ENCODE data around the gene CSNK1G1.

The CSNK1G1 gene

DNA sequence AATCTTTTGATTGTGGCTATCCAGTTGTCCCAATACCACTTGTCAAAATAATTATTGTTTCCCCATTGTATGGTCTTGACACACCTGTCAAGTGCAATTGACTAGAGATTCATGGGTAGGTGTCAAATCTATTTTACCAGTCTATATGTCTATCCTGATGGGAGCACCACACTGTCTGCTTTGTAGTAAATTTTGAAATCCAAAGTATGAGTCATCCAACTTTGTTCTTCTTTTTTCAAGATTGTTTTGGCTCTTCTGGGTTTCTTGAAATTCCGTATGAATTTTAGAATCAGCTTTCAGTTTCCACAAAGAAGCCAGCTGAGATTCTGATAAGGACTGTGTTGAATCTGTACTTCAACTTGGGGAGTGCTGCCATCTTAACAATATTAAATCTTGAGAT, 71.9 kb downstream of the CSNK1G1 start:
- no CpG with 5 or more reads among the region's 1 CpG for WGBS, 2 donors (ENCODE audit: extremely low coverage in 2 of 2, insufficient read length in 2 of 2, insufficient replicate concordance in 1 of 2)
- Histone ChIP-seq H2AK5ac (ENCODE audit: low read depth, low read length) (no peak overlapping the region), H2BK5ac (ENCODE audit: low read length) (no peak overlapping the region), H3K4me1 (ENCODE audit: control insufficient read depth in 2 of 2, insufficient read depth in 1 of 2, low read depth in 1 of 2, low read length in 2 of 2) (peaks cover 4 to 6% of the 10 kb centered on the region in 2 donors), H3K4ac (ENCODE audit: low read length) (no peak overlapping the region), H3K23ac (ENCODE audit: low read depth, low read length, poor library complexity) (no peak overlapping the region), H4K91ac (ENCODE audit: low read depth, low read length, poor library complexity) (no peak overlapping the region), H3K4me3 (ENCODE audit: low read length in 2 of 2) (no peak overlapping the region), H4K8ac (ENCODE audit: low read depth, low read length) (no peak overlapping the region), H3K79me1 (ENCODE audit: low read depth, low read length) (no peaks in the 10 kb centered on the region), H3K27me3 (ENCODE audit: control insufficient read depth in 3 of 3, insufficient read depth in 3 of 3, low read depth in 1 of 3, low read length in 3 of 3) (no peaks in the 10 kb centered on the region), H2BK15ac (ENCODE audit: low read length) (no peak overlapping the region), H2BK12ac (ENCODE audit: low read length) (no peak overlapping the region), H3K18ac (ENCODE audit: low read length) (no peak overlapping the region), H2AFZ (ENCODE audit: low read length) (no peak overlapping the region), H3K9me3 (replicated peaks in 1 of 2; ENCODE audit: control insufficient read depth in 2 of 2, insufficient read depth in 1 of 2, low read depth in 1 of 2, low read length in 2 of 2) (peaks cover 0 to 2% of the 10 kb centered on the region in 2 donors), H3K14ac (ENCODE audit: low read length) (no peak overlapping the region), H3K27ac (replicated peaks; ENCODE audit: low read length) (no peak overlapping the region), H3K4me2 (ENCODE audit: insufficient read depth, low read length, poor library complexity, severe bottlenecking) (no peak overlapping the region), H3K9ac (ENCODE audit: low read depth, low read length, poor library complexity) (no peak overlapping the region), H2BK120ac (ENCODE audit: low read depth, low read length) (no peak overlapping the region), H3K36me3 (replicated peaks in 1 of 2; ENCODE audit: control insufficient read depth in 2 of 2, insufficient read depth in 2 of 2, low read length in 2 of 2) (no peaks in the 10 kb centered on the region)
- no peak for DNase-seq (ENCODE audit: low spot score)

DNA sequence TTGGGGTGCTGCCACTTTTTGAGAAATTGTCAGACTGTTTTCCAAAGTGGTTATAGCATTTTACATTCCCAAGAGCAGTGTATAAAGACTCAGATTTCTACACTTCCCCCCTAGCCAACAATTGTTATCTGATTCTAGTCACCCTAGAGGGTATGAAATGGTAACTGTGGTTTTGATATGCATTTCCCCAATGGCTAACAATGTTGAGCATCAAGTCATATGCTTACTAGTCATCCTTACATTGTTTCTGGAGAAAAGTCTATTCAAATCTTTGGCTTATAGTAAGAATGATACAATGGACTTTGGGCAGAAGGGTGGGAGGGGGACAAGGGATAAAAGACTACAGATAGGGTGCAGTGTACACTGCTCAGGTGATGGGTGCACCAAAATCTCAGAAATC, 73.3 kb downstream of the CSNK1G1 start:
- Histone ChIP-seq H2BK15ac (ENCODE audit: low read length) (no peak overlapping the region), H3K4ac (ENCODE audit: low read length) (no peak overlapping the region), H3K23ac (ENCODE audit: low read depth, low read length, poor library complexity) (no peak overlapping the region), H3K4me2 (ENCODE audit: insufficient read depth, low read length, poor library complexity, severe bottlenecking) (no peak overlapping the region), H2AK5ac (ENCODE audit: low read depth, low read length) (no peak overlapping the region), H3K27me3 (ENCODE audit: control insufficient read depth in 3 of 3, insufficient read depth in 3 of 3, low read depth in 1 of 3, low read length in 3 of 3) (no peaks in the 10 kb centered on the region), H3K18ac (ENCODE audit: low read length) (no peak overlapping the region), H4K91ac (ENCODE audit: low read depth, low read length, poor library complexity) (no peak overlapping the region), H3K27ac (replicated peaks; ENCODE audit: low read length) (no peak overlapping the region), H2AFZ (ENCODE audit: low read length) (no peak overlapping the region), H3K4me3 (ENCODE audit: low read length in 2 of 2) (no peak overlapping the region), H3K79me1 (ENCODE audit: low read depth, low read length) (no peaks in the 10 kb centered on the region), H3K36me3 (replicated peaks in 1 of 2; ENCODE audit: control insufficient read depth in 2 of 2, insufficient read depth in 2 of 2, low read length in 2 of 2) (no peaks in the 10 kb centered on the region), H3K9ac (ENCODE audit: low read depth, low read length, poor library complexity) (no peak overlapping the region), H3K4me1 (ENCODE audit: control insufficient read depth in 2 of 2, insufficient read depth in 1 of 2, low read depth in 1 of 2, low read length in 2 of 2) (peaks cover 4 to 6% of the 10 kb centered on the region in 2 donors), H2BK120ac (ENCODE audit: low read depth, low read length) (no peak overlapping the region), H3K14ac (ENCODE audit: low read length) (no peak overlapping the region), H3K9me3 (replicated peaks in 1 of 2; ENCODE audit: control insufficient read depth in 2 of 2, insufficient read depth in 1 of 2, low read depth in 1 of 2, low read length in 2 of 2) (peaks cover 0 to 2% of the 10 kb centered on the region in 2 donors), H2BK5ac (ENCODE audit: low read length) (no peak overlapping the region), H2BK12ac (ENCODE audit: low read length) (no peak overlapping the region), H4K8ac (ENCODE audit: low read depth, low read length) (no peak overlapping the region)
- no peak for DNase-seq (ENCODE audit: low spot score)

DNA sequence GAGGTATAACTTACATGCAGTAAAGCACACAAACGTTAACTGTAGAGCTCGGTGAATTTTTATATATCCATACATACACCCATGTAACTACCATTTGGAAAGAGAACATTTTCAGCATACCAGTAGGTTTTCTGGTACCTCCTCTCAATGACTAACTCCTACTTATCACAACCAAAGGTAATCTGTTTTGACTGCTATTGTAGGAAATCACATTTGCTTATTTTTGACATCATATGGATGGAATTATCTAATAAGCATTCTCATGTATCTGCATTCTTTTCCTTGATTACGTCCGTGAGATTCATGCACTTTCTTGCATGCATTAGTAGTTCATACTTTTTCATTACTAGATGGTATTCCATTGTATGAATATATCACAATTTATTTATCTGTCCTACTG, 76.8 kb downstream of the CSNK1G1 start:
- Histone ChIP-seq H2AK5ac (ENCODE audit: low read depth, low read length) (no peak overlapping the region), H3K4ac (ENCODE audit: low read length) (no peak overlapping the region), H4K8ac (ENCODE audit: low read depth, low read length) (no peak overlapping the region), H2BK12ac (ENCODE audit: low read length) (no peak overlapping the region), H3K14ac (ENCODE audit: low read length) (no peak overlapping the region), H3K27me3 (ENCODE audit: control insufficient read depth in 3 of 3, insufficient read depth in 3 of 3, low read depth in 1 of 3, low read length in 3 of 3) (no peaks in the 10 kb centered on the region), H2BK15ac (ENCODE audit: low read length) (no peak overlapping the region), H3K4me1 (ENCODE audit: control insufficient read depth in 2 of 2, insufficient read depth in 1 of 2, low read depth in 1 of 2, low read length in 2 of 2) (no peaks in the 10 kb centered on the region), H2BK120ac (ENCODE audit: low read depth, low read length) (no peak overlapping the region), H3K79me1 (ENCODE audit: low read depth, low read length) (no peaks in the 10 kb centered on the region), H3K23ac (ENCODE audit: low read depth, low read length, poor library complexity) (no peak overlapping the region), H3K36me3 (replicated peaks in 1 of 2; ENCODE audit: control insufficient read depth in 2 of 2, insufficient read depth in 2 of 2, low read length in 2 of 2) (no peaks in the 10 kb centered on the region), H2BK5ac (ENCODE audit: low read length) (no peak overlapping the region), H3K9me3 (replicated peaks in 1 of 2; ENCODE audit: control insufficient read depth in 2 of 2, insufficient read depth in 1 of 2, low read depth in 1 of 2, low read length in 2 of 2) (peaks cover 0 to 2% of the 10 kb centered on the region in 2 donors), H3K4me2 (ENCODE audit: insufficient read depth, low read length, poor library complexity, severe bottlenecking) (no peak overlapping the region), H3K9ac (ENCODE audit: low read depth, low read length, poor library complexity) (no peak overlapping the region), H3K18ac (ENCODE audit: low read length) (no peak overlapping the region), H2AFZ (ENCODE audit: low read length) (no peak overlapping the region), H4K91ac (ENCODE audit: low read depth, low read length, poor library complexity) (no peak overlapping the region), H3K27ac (replicated peaks; ENCODE audit: low read length) (no peak overlapping the region), H3K4me3 (ENCODE audit: low read length in 2 of 2) (no peak overlapping the region)
- DNase-seq (ENCODE audit: low spot score), result no peak
- no CpG with 5 or more reads among the region's 4 CpGs for WGBS, 2 donors (ENCODE audit: extremely low coverage in 2 of 2, insufficient read length in 2 of 2, insufficient replicate concordance in 1 of 2)

DNA sequence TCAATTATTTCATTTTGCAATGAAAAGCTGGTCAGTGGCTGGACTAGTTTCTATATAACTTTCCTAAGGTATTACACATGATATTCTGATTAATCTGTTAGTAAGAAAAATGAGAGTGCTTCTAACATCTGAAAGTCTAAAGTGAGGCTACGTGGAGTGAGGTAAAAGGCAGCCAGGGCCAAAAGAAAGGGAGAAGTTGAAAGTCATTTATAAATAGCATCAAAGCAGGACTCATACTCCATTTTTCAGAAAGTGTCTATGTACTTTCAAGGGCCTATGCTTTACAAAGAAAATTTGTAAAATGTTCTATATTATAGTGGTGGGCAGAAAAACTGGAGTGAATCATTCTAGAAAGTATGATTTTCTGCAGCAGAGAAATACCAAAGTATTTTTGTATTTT, 80.0 kb downstream of the CSNK1G1 start:
- Histone ChIP-seq H3K27ac (replicated peaks; ENCODE audit: low read length) (no peak overlapping the region), H3K4me1 (ENCODE audit: control insufficient read depth in 2 of 2, insufficient read depth in 1 of 2, low read depth in 1 of 2, low read length in 2 of 2) (no peaks in the 10 kb centered on the region), H3K9me3 (replicated peaks in 1 of 2; ENCODE audit: control insufficient read depth in 2 of 2, insufficient read depth in 1 of 2, low read depth in 1 of 2, low read length in 2 of 2) (no peaks in the 10 kb centered on the region), H3K4ac (ENCODE audit: low read length) (no peak overlapping the region), H3K4me3 (ENCODE audit: low read length in 2 of 2) (no peak overlapping the region), H3K23ac (ENCODE audit: low read depth, low read length, poor library complexity) (no peak overlapping the region), H2BK5ac (ENCODE audit: low read length) (no peak overlapping the region), H3K4me2 (ENCODE audit: insufficient read depth, low read length, poor library complexity, severe bottlenecking) (no peak overlapping the region), H2BK120ac (ENCODE audit: low read depth, low read length) (no peak overlapping the region), H4K8ac (ENCODE audit: low read depth, low read length) (no peak overlapping the region), H3K18ac (ENCODE audit: low read length) (no peak overlapping the region), H3K27me3 (ENCODE audit: control insufficient read depth in 3 of 3, insufficient read depth in 3 of 3, low read depth in 1 of 3, low read length in 3 of 3) (no peaks in the 10 kb centered on the region), H4K91ac (ENCODE audit: low read depth, low read length, poor library complexity) (no peak overlapping the region), H3K14ac (ENCODE audit: low read length) (no peak overlapping the region), H2BK12ac (ENCODE audit: low read length) (no peak overlapping the region), H2BK15ac (ENCODE audit: low read length) (no peak overlapping the region), H2AFZ (ENCODE audit: low read length) (no peak overlapping the region), H3K9ac (ENCODE audit: low read depth, low read length, poor library complexity) (no peak overlapping the region), H2AK5ac (ENCODE audit: low read depth, low read length) (no peak overlapping the region), H3K79me1 (ENCODE audit: low read depth, low read length) (no peaks in the 10 kb centered on the region), H3K36me3 (replicated peaks in 1 of 2; ENCODE audit: control insufficient read depth in 2 of 2, insufficient read depth in 2 of 2, low read length in 2 of 2) (no peaks in the 10 kb centered on the region)
- WGBS, 2 donors (ENCODE audit: extremely low coverage in 2 of 2, insufficient read length in 2 of 2, insufficient replicate concordance in 1 of 2), result no CpG with 5 or more reads among the region's 1 CpG
- DNase-seq (ENCODE audit: low spot score), result no peak

Data from neuronal stem cell (in vitro differentiated cells).